OCI-LY3 (cell line): ENCODE measurements around the gene CERS2.

ENCODE experiments used
- H2AFZ ChIP-seq: fragments of 200-600, 300-600 bp; shearing (Covaris generic); 2 replicates; pipeline ENCODE4 v1.6.0; 2014; ENCODE audit warnings: antibody characterized with exemption, low read depth, low read length
- H3K27ac ChIP-seq: fragments of 200-600, 300-600 bp; sonication (generic); 2 replicates; pipeline ENCODE4 v1.5.1; 2014; ENCODE audit warnings: mild to moderate bottlenecking, low read length, moderate library complexity, mixed read lengths
- H3K27me3 ChIP-seq: fragments of 200-600, 300-600 bp; sonication (generic); 2 replicates; pipeline ENCODE4 v1.6.1; 2014; ENCODE audit warnings: low read depth, low read length, mixed read lengths
- H3K36me3 ChIP-seq: fragments of 200-600, 300-600 bp; sonication (generic); replicated peaks from 2 replicates; pipeline ENCODE3; 2014; ENCODE audit warnings: low read depth, low read length, mixed read lengths
- H3K4me1 ChIP-seq: fragments of 300-600, 200-600 bp; sonication (generic); 2 replicates; pipeline ENCODE4 v1.6.1; 2014; ENCODE audit warnings: low read length, mixed read lengths
- H3K4me2 ChIP-seq: fragments of 200-600, 300-600 bp; sonication (generic); 2 replicates; pipeline ENCODE4 v1.6.1; 2014; ENCODE audit warnings: low read length, mixed read lengths
- H3K4me3 ChIP-seq: fragments of 300-600, 200-600 bp; sonication (generic); 2 replicates; pipeline ENCODE4 v1.5.1; 2014; ENCODE audit warnings: antibody characterized with exemption, mild to moderate bottlenecking, low read length, moderate library complexity
- H3K79me2 ChIP-seq: fragments of 300-600, 200-600 bp; shearing (Covaris generic); 2 replicates; pipeline ENCODE4 v1.6.1; 2014; ENCODE audit warnings: mild to moderate bottlenecking, low read length, mixed read lengths
- H3K9ac ChIP-seq: fragments of 300-600, 200-600 bp; shearing (Covaris generic); 2 replicates; pipeline ENCODE4 v1.6.0; 2014; ENCODE audit warnings: mild to moderate bottlenecking, low read length, moderate library complexity
- H3K9me3 ChIP-seq: fragments of 200-600, 300-600 bp; shearing (Covaris generic); 2 replicates; pipeline ENCODE4 v1.6.1; 2014; ENCODE audit warnings: low read length, mixed read lengths; ENCODE audit not compliant: insufficient read depth
- H4K20me1 ChIP-seq: fragments of 200-600, 300-600 bp; sonication (generic); 2 replicates; pipeline ENCODE4 v1.6.1; 2016; ENCODE audit warnings: low read length, mixed read lengths; ENCODE audit not compliant: insufficient read depth
- CTCF ChIP-seq: fragments of 200-600, 300-600 bp; sonication (generic); IDR thresholded peaks from 2 replicates; pipeline ENCODE4 v1.5.1; 2014; ENCODE audit warnings: antibody characterized with exemption, low read length, low read depth
- EZH2phosphoT487 ChIP-seq: fragments of 200-600 bp; shearing (Covaris generic); IDR thresholded peaks from 2 replicates; pipeline ENCODE4 v1.6.1; 2018; ENCODE audit warnings: antibody characterized with exemption, mixed run types, low read depth

The CERS2 gene

GRCh38 chr1:151005729-151006319, 31.2 kb upstream of the CERS2 start:
- H3K27me3 ChIP-seq: no peaks in the 10 kb centered on the region
- peak overlapping the region; percentile 56 for H3K9ac ChIP-seq
- H2AFZ ChIP-seq: peak overlapping the region; percentile 88

GRCh38 chr1:151003180-151003579, 28.5 kb upstream of the CERS2 start:
- H3K27ac ChIP-seq: no peak overlapping the region
- no peak overlapping the region for H2AFZ ChIP-seq
- no peak overlapping the region for H3K9ac ChIP-seq
- H3K9me3 ChIP-seq: no peaks in the 10 kb centered on the region
- no peak for TF ChIP-seq EZH2phosphoT487
- TF ChIP-seq CTCF: no peak
- H3K4me2 ChIP-seq: no peak overlapping the region
- H3K27me3 ChIP-seq: no peaks in the 10 kb centered on the region
- no peaks in the 10 kb centered on the region for H4K20me1 ChIP-seq
- H3K4me1 ChIP-seq: peaks cover 22% of the 10 kb centered on the region
- no peaks in the 10 kb centered on the region for H3K79me2 ChIP-seq
- H3K4me3 ChIP-seq: no peak overlapping the region
- no peaks in the 10 kb centered on the region for H3K36me3 ChIP-seq

More at GRCh38 chr1:151005729-151006319, 31.2 kb upstream of the CERS2 start:
- Histone ChIP-seq H3K9me3 (no peaks in the 10 kb centered on the region), H3K4me1 (peaks cover 30% of the 10 kb centered on the region), H3K4me3 (peak overlapping the region; percentile 73), H3K36me3 (no peaks in the 10 kb centered on the region), H3K4me2 (peak overlapping the region; percentile 86), H3K79me2 (peaks cover 14% of the 10 kb centered on the region; the same call in 1 of the 2 replicates), H3K27ac (no peak overlapping the region), H4K20me1 (no peaks in the 10 kb centered on the region)
- TF ChIP-seq CTCF (no peak), EZH2phosphoT487 (no peak)

- Histone ChIP-seq H3K4me1 (peaks cover 19% of the 10 kb centered on the region), H2AFZ (no peak overlapping the region), H4K20me1 (no peaks in the 10 kb centered on the region), H3K27me3 (no peaks in the 10 kb centered on the region), H3K27ac (no peak overlapping the region), H3K79me2 (no peaks in the 10 kb centered on the region), H3K4me2 (no peak overlapping the region), H3K9me3 (no peaks in the 10 kb centered on the region), H3K36me3 (no peaks in the 10 kb centered on the region), H3K4me3 (no peak overlapping the region), H3K9ac (no peak overlapping the region)
- TF ChIP-seq CTCF: no peak
- TF ChIP-seq EZH2phosphoT487: no peak
These were observed 28.0 kb upstream of the CERS2 start for GRCh38 chr1:151002611-151003010.

GRCh38 chr1:151002051-151002450, 27.4 kb upstream of the CERS2 start:
- no peak overlapping the region for H3K9ac ChIP-seq
- H3K4me2 ChIP-seq: no peak overlapping the region
- TF ChIP-seq EZH2phosphoT487 (no peak), CTCF (no peak)

More at GRCh38 chr1:151002051-151002450, 27.4 kb upstream of the CERS2 start:
- no peak overlapping the region for H2AFZ ChIP-seq
- H3K4me3 ChIP-seq: no peak overlapping the region
- no peak overlapping the region for H3K27ac ChIP-seq
- no peaks in the 10 kb centered on the region for H3K36me3 ChIP-seq
- H3K27me3 ChIP-seq: no peaks in the 10 kb centered on the region
- H3K79me2 ChIP-seq: no peaks in the 10 kb centered on the region
- H4K20me1 ChIP-seq: no peaks in the 10 kb centered on the region
- no peaks in the 10 kb centered on the region for H3K9me3 ChIP-seq
- H3K4me1 ChIP-seq: peaks cover 15% of the 10 kb centered on the region
